Posterior vena cava (tissue), 2 donors: ENCODE measurements around the gene SPACA5B. TPM values are rescaled to one million over a fixed set of nuclear protein-coding genes. Genes with fewer than 3 reads are reported as not detected.
"Not testable (repeated sequence)": the region's sequence is repeated elsewhere in the genome, so short reads cannot be mapped to it uniquely, and the experiment has no call there.

Source experiments
- DNase-seq: peaks from one replicate; pipeline ENCODE4 v3.0.0-alpha.2; 2020; ENCODE audit warnings: low spot score
- intact Hi-C, 2 donors: fragments of 100-400 bp; cut with DNase I; formaldehyde crosslinking; loops; one replicate each; pipeline versions ENCODE4 v1.14.1 to v1.14.2; 2022 to 2023
- total RNA-seq, 2 donors: library from RNA; stranded (reverse); fragmentation: NEBNext Ultra II Directional; extraction: Animal tissue kit (Norgen Biotek cat#: 25700); gene quantifications; one replicate each; pipeline ENCODE4 v1.2.1, GENCODE V29; 2021
- donor health status: DM: yes; HTN: yes; CAD: no.
- donor health status: DM: yes; HTN: yes; CAD: no.

The SPACA5B gene
- total RNA-seq, 2 donors from 2014 or later: not detected

DNA sequence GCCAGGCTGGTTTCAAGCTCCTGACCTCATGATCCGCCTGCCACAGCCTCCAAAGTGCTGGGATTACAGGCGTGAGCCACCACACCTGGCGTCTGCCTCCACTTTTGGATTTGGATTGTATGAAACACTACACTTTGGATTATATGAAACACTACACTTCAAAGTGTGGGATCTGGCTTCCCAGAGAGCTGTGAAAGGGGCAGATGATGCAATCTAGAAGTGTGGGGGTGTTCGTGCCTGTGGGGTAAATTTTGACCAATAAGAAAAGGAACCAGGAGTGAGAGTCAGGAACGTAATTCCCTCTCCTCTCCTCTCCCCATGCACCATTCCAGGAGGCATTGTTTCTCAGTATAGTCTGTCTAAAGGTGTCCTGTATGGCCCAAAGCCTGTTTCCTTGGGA is 51.5 kb downstream of the SPACA5B start:
- DNase-seq, intact Hi-C loops: not testable (repeated sequence)

Other genes with a start within 250 kb of the SPACA5B start
- 1 to 10 TPM; 3.6 to 3.7 TPM for gene ZNF182, start 126.6 kb upstream of the SPACA5B start, total RNA-seq
- not detected for gene SPACA5, start 123.6 kb upstream of the SPACA5B start, total RNA-seq
- 1 to 10 TPM; 3.4 to 4.4 TPM for gene ZNF630, start 59.0 kb upstream of the SPACA5B start, total RNA-seq
- not detected for gene SSX5, start 66.2 kb downstream of the SPACA5B start, total RNA-seq
- not detected for gene SSX1, start 124.8 kb downstream of the SPACA5B start, total RNA-seq
- gene SSX3, start 226.1 kb downstream of the SPACA5B start, total RNA-seq: not detected